Sigmoid colon (tissue), 4 donors: Measurements from ENCODE around the gene TPI1.

Source experiments
- CTCF ChIP-seq, 4 experiments: fragments of 450-650 bp in 3 of 4; fragments of 200-600 bp in 1 of 4; IDR thresholded peaks; one replicate each; pipeline ENCODE4 v1.5.1; 2016 to 2019; ENCODE audit warnings: antibody characterized with exemption in 4 of 4, mild to moderate bottlenecking in 3 of 4, moderate library complexity in 2 of 4
- POLR2AphosphoS5 ChIP-seq, 4 donors: sonication (generic); formaldehyde crosslinking; IDR thresholded peaks; one replicate each; pipeline ENCODE4 v1.6.1; 2017; ENCODE audit warnings: antibody characterized with exemption in 4 of 4

DNA sequence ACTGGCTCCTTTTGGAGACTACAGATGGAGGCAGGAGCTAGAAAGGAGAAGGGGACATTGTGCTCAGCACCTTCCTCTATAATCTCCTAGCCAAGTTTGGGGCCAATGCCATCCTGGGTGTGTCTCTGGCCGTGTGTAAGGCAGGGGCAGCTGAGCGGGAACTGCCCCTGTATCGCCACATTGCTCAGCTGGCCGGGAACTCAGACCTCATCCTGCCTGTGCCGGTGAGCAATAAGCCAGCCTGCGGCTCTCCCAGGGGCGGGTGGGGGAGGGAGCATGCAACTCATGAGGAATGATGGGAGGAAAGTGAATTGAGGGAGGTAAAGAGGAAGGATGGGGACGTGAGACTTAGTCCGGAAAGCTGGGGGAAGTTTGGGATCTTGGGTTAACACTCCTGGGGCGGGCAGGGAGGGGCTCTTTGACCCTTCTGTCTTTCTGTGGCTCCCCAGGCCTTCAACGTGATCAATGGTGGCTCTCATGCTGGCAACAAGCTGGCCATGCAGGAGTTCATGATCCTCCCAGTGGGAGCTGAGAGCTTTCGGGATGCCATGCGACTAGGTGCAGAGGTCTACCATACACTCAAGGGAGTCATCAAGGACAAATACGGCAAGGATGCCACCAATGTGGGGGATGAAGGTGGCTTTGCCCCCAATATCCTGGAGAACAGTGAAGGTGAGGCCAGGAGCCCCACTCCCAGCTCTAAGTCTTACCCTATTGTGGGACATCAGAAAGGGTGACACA lies 50.3 kb downstream of the TPI1 start:
- no peak for TF ChIP-seq CTCF (IDR thresholded peaks at IDR 0.05)
- no peak for TF ChIP-seq POLR2AphosphoS5 (IDR thresholded peaks at IDR 0.05)
